GM21515 (cell line): ENCODE measurements around the gene PDZK1IP1.
"Not testable (repeated sequence)": the region's sequence is repeated elsewhere in the genome, so short reads cannot be mapped to it uniquely, and the experiment has no call there.

Source experiments
- ATAC-seq: cut with Tn5 transposase; IDR thresholded peaks from one replicate; pipeline ENCODE4 v1.9.1; 2021; ENCODE audit not compliant: unreplicated experiment

PDZK1IP1 gene

DNA sequence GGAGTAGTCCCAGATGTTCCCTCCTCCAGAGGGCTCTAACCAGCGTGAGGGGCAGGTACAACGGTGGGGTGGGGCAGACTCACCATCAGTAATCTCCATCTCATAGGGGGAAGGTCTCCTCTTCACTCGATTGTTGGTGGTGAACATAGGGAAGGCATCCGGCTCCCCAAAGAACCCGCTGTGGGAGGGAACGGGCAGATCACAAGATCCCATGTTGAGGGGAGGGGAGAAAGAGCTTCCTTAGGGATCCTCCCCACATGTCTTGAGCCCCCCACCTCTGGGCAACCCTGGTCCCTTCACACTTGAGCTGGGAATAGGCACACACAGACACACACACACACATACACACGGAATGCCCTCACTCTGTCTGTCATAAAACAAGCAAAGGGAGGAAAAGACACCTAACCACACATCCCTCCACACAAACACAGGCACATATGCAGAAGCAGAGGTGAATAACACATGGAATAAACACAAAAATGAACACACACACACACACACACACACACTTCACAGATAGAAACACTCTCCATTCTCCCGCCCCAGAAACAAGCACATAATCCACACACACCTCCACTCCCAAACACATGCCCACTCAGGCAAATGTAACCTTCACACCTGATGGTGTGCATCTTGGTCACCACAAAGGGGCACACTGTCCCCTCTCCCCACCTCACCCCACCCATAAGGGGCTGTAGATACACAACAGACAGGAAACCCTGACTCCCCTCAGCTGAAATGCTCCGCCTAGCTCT is 34.3 kb upstream of the PDZK1IP1 start:
- no peak for ATAC-seq

DNA sequence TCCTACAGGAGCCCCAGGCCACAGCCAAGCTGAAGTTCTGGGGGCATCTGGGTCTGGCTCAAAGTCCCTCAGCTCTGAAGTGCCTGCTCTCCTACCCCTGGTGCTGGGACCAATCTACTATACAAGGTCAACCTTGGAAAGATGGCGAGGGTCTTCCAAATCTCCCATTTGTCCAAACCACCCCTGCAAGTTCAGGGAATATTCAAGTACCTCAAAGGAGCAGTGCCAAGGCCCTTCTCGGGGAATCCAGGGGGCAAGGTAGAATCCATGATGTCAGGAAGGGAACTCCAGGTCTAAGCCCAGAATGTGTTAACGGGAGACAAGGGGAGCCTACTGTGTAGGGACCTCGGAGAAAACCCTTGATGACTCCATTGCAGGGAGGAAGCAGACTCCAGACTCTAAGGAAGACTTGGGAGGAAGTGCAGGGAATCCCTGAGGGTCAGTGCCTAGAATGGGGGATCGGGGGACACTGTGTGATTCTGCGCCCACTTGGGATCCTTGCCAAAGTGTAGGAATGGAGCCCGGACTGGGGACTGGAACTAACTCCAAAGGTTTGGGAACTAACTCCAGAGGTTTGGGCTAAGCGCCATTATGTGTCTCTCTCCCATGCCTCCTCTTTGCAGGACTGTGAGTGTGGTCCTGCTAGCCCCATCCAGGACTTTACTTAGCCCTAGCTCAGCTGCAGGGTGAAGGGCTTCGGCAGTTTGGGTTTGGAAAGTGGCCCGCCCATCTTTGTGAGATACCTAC is 33.5 kb upstream of the PDZK1IP1 start:
- ATAC-seq = no peak

DNA sequence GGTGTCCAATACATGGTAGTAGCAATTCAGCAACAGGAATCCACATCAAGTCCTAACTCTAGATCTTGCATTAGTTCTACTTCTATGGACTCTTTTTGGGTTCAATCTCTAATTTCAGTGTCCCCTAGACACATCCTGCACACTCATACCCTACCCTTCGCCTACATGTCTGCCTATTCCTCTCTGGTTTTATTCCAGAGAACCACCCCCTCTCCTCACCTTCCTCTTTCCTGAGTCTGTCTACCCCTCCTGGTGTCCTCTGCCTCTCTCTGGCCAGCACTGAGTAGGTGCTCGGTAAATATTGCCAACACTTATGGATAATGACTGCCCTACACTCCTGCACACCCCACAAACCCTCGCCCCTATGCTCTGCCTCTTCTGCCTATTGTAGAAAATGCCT is 32.6 kb upstream of the PDZK1IP1 start:
- no peak for ATAC-seq

DNA sequence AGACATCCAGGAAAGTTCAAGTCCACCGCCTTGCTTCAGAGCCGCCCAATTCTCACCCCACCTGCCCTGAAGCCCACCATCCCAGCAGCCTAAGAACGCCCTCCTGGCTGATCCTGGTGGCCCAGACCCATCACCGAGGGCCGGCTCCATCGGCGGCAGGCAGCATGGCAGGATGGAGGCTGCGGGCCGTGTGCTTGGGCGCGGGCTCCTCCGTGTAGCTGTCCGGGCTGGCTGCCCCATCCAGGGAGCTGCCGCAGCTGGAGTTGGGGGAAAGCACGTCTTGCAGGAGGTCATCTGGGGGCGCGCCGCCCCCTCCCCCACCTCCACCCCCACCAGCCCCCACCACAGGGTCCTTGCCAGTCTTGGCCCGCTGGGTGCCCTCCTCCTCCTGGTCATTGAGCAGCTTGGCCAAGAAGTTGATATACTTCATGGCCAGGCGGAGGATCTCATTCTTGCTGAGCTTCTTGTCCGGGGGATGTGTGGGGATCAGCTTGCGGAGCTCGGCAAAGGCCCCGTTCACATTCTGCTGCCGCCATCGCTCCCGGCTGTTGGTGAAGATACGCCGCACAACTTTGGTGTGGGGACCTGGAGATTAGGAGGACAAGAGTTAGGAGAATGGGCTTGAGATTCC is 29.9 kb upstream of the PDZK1IP1 start:
- ATAC-seq = no peak

DNA sequence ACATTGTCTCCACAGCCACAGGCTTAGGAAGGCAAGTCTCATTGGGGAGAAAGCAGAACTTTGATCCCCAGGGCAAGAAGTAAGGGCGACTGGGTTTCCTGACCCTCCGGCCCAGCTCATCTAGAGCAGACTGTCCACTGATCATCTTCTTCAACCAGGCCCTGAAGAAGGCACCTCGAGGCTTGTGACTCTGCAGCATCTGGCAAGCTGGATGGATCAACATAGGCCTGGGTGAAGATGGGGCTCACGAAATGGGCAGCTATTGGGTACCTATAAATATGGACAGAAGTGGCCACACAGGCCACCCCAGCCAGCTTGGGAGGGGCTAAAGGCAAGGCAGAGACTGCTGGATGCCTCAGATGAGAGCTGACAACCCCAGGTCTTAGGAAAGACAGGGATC is 29.2 kb upstream of the PDZK1IP1 start:
- no peak for ATAC-seq

DNA sequence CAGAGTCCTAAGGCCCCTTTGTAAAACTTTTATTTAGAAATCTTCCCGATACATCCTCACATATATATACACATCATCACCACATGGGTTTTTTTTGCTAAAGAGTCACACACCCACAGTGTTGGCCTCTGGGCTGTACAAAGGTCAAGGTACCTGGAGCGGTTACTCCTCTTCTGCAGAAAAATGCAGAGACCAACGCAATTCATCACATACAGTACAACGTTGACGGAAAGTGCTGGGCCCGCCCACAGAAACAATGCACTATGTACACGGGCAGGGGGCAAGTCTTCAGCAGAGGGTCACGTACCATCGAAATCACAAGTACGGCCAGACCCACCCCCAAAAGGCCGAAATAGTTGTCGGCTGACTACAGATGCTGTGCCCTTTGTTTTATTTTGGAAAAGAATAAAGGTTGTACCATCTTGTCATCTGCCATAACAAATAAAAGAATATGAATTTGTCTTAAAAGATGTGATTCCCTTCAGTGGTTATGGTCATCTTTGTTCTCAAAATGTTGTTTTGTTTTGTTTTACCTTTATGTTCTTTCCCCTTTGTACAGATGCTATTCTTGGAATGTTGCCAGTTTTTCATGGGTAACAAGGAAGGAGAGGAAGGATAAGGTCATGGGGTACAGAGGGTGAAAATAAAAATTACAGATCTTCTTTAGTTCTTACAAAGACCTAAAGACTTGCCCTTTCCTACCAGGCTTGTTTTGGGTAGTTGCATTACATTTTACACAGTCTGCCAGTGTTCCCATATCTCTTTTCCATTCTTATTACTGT is 26.6 kb upstream of the PDZK1IP1 start:
- no peak for ATAC-seq

DNA sequence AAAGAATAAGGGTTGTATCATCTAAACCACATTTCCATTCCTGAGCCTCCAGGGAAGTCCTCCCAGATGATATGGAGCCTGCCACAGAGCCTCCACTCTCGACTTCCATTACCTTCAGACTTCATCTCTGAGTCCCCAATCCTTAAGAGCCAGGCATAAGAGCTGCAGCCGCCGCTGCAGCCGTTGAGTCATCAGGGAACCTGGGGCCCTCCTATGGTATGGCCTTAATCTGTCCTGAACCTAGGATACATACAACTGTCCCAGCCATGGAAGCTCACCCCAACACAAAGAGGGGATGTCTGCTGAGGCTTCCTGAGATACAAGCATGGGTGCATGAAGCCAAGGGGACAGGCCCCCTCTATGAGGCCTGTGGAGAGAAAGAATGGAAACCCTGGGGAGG is 25.9 kb upstream of the PDZK1IP1 start:
- ATAC-seq = no peak

DNA sequence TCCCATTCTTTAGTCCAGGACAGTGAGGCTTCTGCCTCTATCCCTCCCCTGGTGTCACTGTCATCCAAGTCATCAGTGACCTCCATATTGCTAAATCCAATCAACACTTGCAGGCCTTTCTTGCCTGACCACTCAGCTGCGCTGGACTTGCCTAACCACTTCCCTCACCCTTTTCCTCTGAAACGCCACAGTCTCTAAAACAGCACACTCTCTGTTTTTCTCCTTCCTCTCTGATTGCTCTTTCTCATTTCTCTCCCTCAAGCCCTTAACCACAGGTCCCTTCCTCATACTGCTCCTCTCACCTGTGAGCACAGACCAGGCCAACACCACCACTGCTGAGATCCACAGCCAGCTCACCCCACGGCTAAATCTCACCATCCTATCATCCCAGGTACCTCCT is 24.7 kb upstream of the PDZK1IP1 start:
- no peak for ATAC-seq

DNA sequence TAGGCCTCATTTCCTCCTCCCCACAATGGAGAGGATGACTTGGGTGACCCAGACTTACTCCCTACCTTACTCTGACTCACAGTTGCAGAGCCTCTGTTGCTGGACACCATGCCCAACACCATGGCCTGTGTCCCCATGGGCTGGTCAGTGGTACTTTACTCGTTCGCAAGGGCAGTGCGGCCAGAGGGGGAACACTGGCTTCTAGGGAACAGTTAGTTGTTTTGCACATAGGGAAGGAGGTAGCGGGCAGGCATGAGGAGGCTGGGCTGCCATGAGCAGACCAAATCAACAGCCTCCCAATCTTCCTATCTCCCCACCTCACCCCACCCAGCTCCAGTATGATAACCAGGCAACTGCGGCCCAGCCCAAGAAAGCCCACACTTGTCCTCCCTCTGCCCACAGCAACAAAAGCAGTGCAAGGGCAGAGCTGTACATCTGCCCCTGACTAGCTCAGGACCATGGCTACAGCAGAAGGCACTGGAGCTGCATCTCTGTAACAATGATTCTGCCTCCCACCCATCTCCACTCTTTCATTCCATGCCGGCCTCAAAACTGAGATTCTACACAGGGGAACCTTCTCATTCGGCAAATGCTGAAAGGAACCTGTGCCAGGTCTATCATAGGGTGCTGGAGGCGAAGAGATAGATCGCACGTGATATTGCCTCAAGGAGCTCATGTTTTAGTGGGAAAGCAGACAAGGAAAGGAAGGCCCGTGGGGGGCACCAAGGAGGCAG is 23.6 kb upstream of the PDZK1IP1 start:
- ATAC-seq = no peak

DNA sequence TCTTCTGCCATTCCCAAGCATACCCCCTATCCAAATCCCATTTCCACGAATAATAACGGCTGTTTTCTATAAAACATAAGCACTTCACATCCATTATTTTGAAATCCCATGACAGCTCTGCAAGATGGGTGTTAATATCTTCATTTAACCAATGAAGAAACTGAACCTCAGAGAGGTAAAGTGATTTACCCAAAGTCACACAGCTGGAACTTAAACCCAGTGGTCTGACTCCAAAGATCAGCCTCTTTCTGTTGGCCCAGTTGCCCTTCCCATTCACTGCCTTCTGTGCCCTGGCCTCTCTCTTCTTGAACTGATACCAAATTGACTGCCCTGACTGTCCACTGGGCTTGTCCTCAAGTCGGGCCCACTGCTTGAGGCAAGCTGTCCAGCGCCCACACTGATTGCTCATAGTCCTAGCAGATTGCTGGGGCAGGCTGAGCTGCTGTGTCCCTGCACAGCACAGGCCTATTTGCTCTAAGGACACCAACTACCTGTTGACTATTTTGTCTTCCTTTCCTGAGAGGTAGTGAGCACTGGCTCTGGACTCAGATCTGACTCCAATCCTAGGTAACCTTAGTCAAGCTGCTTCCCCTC is 22.9 kb upstream of the PDZK1IP1 start:
- no peak for ATAC-seq

DNA sequence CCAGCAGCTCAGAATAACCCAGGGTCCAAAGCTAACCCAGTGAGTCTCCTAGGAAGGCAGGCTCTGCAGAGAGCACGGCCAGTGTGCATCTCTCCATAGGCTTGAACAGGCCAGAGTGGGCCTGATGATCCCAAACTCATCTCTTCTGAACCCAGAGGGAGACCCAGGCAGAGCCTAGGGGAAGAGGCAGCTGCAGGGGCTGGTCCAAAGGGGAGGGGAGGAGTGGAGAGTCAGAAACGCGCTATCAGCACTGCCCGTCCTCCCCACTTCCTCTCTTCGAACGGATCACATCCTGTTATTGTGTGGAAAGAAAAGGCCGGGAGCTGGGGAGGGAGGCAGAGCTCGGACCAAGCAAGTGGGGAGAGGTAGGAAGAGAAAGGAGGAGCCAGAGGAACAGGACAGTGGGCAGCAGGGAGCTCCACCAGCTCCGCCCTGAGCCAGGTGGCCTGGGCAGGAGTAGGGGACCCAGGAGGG is 22.0 kb upstream of the PDZK1IP1 start:
- ATAC-seq = no peak

DNA sequence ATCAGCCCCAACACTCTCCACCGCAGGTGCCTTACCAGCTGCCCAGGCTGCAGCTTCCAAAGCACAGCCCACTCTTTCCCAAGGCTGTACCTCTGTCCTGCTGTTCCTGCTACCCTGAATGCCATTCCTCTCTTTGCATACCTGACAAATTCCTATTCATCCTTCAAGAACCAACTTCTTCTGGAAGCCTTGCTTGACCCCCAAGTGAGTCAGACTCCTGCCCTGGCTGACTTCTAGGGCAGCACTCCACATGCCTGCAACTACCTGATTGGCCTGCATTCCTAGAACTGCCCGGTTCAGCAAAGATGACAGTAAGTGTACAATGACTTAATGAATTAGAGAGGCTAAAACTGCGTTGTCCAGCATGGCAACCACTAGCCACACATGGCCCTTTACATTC is 20.8 kb upstream of the PDZK1IP1 start:
- no peak for ATAC-seq

DNA sequence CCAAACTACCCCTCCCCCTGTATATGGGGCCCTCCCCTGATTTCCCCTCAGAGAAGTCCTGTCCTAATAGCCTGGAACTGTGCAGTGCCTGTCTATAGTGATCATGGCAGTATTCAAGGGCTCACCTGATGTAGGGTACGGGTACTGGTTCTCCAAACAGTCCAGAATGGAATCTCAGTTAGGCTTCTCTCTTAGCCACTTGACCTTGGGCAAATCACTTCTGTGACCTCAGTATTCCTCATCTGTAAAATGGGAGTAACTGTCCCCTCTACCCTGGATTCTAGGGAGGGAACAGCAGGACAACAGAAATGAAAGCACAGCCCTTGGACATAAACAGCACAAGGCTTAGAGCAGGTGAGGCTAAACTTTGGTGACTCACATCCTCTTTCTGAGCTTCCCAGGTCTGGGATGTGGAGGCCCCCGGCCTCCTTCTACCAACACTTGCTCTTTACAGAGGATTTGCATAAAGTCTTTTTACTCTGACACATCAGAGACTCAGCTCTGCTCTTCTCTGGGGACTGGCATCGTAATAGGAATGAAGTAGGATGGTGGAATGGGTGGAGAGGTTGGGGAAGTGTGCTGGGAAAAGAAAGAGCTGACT is 20.0 kb upstream of the PDZK1IP1 start:
- ATAC-seq = no peak

DNA sequence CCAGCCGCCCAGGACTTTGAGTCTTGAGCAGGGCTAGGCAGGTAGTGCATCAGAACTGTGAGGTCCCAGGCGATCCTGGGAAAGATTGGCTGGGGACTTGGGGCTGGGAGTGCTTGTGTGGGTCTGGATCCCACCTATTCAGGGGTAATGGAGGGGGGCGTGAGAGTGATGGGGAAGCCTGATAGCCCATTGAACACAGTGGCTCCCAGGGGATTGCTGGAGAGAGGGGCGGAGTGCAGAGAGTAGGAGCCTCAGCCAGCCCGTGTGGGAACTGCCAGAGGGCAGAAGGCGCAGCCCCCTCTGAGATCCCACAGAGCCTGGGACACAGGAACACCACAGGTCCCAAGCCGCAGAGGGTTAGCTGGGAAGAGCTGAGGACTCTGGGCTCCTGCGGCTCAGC is 19.3 kb upstream of the PDZK1IP1 start:
- no peak for ATAC-seq

DNA sequence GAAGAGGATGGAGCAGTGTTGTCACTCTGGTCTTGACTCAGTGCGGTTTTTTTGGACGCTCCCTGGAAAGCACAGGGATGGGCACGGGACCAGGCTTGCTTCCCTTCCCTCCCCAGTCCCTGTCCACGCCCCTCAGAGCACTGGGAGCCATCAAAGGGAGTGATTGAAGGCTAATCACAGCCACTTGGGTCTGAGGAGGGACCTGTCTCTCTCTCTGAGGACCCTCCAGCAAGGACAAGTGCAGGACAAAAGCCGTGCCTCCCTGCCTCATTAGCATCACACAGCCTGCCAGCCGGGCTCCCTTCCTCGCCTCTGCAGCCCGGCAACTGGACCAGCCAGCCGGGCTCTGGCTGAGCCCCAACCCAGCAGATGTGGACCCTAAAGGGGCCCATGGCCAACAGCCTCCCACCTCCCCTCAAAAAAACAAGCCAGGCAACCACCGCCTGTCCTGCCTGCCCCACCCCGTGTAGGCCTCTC is 18.6 kb upstream of the PDZK1IP1 start:
- no peak for ATAC-seq

DNA sequence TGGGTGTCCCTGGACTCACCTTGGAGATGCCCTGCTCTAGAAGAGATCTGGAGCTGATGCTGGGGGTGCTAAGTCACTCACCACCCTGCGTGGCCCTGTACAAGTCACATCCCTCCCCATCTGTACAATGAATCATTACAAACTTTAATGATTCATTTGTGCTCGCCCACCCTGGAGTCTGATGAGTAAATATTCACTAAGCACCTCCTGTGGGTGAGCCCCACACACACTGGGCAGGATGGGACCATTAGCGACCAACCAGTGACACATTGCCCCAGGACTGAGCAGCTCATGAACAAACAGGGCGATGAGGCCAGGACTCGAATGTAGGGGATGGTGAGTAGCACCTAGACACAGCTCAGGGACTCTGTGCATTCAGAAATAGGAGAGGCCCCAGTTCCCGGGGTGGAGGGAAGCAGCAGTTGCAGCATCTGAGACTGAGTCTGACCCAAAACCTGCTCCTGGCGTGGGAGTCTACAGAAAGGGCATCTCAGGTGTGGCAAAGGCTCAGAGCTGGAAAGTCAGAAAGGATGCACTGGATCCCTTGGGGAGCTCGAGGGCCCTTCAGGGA is 18.1 kb upstream of the PDZK1IP1 start:
- ATAC-seq = no peak

DNA sequence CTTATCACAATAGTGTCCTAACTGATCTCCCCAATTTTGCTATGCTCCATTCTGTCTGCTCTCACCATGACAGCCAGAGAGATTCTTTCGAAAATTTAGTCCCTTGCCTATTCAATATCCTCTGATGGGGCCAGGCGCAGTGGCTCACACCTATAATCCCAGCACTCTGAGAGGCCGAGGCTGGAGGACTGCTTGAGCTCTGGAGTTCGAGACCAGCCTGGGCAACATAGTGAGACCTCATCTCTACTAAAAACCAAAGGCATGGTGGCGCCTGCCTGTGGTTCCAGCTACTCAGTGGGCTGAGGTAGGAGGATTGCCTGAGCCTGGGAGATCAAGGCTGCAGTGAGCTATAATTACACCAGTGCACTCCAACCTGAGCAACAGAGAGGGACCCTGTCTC is 16.1 kb upstream of the PDZK1IP1 start:
- no peak for ATAC-seq

DNA sequence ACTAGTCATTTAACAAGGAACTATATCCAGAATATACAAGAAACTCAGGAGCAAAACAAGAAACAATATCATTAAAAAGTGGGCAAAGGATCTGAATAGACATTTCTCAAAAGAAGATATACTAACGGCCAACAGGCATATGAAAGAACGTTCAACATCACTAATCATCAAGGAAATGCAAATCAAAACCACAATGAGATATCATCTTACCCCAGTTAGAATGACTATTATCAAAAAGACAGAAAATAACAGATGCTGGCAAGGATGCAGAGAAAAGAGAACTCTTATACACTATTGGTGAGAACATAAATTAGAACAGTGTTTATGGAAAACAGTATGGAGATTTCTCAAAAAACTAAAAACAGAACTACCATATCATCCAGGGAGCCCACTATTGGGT is 13.7 kb upstream of the PDZK1IP1 start:
- not testable (repeated sequence) for ATAC-seq

DNA sequence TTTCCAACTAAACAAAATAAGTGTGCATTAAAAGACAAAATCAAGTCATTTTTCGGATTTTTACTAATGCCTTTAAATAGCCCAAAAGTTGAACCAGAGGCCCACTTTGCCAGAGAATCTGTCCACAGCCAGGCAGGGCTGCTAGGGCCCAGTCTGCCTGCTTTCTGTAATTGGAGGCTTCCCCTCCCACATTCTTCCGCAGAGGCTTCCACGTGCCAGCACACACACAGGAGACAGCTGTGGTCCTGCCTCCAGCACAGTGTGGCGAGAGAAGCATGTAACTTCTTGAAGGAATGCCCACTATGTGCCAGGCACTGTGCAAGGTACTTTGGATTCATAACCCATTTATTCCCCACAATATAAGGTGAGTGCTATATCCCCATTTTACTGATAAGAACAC is 11.3 kb upstream of the PDZK1IP1 start:
- no peak for ATAC-seq
